Neutrophil (primary cell): Measurements from ENCODE around the gene MICOS13.
"Not testable (repeated sequence)": the region's sequence is repeated elsewhere in the genome, so short reads cannot be mapped to it uniquely, and the experiment has no call there.

ENCODE experiments used
- H3K27ac ChIP-seq: fragments of 200-600 bp; sonication (generic); 2 replicates; pipeline ENCODE4 v1.5.1; 2016; ENCODE audit warnings: mild to moderate bottlenecking, moderate library complexity
- H3K27me3 ChIP-seq: fragments of 200-600 bp; sonication (generic); 2 replicates; pipeline ENCODE4 v1.6.0; 2016; ENCODE audit warnings: mild to moderate bottlenecking
- H3K36me3 ChIP-seq: fragments of 200-600 bp; sonication (generic); 2 replicates; pipeline ENCODE4 v1.5.1; 2017
- H3K4me1 ChIP-seq, 2 experiments: fragments of 200-600 bp in 1 of 2; sonication (generic) in 1 of 2; 1 replicate in 1 of 2; 2 replicates in 1 of 2; pipeline versions ENCODE4 v1.5.1 to v1.6.1; 2013 to 2016; ENCODE audit warnings: low read depth in 1 of 2, low read length in 1 of 2, mild to moderate bottlenecking in 1 of 2, moderate library complexity in 1 of 2; ENCODE audit not compliant: control insufficient read depth in 1 of 2, insufficient read depth in 1 of 2
- H3K4me3 ChIP-seq, 2 experiments: fragments of 200-600 bp in 1 of 2; sonication (generic) in 1 of 2; 1 replicate in 1 of 2; 2 replicates in 1 of 2; pipeline ENCODE4 v1.5.1; 2013 to 2016; ENCODE audit warnings: low read depth in 1 of 2, low read length in 1 of 2, mild to moderate bottlenecking in 1 of 2, moderate library complexity in 1 of 2
- H3K9me3 ChIP-seq: fragments of 200-600 bp; sonication (generic); 2 replicates; pipeline ENCODE4 v1.5.1; 2016
- CTCF ChIP-seq: fragments of 200-600 bp; sonication (generic); IDR thresholded peaks from 2 replicates; pipeline ENCODE4 v1.5.1; 2016; ENCODE audit warnings: antibody characterized with exemption

The MICOS13 gene

GRCh38 chr19:5703819-5704818, 23.8 kb upstream of the MICOS13 start:
- no peaks in the 10 kb centered on the region for H3K27me3 ChIP-seq
- H3K36me3 ChIP-seq = peaks cover 66% of the 10 kb centered on the region
- H3K9me3 ChIP-seq = no peaks in the 10 kb centered on the region
- no peak for TF ChIP-seq CTCF
- H3K4me1 ChIP-seq = no peaks in the 10 kb centered on the region
- no peak overlapping the region for H3K27ac ChIP-seq
- H3K4me3 ChIP-seq = no peak overlapping the region

GRCh38 chr19:5702053-5702410, 21.7 kb upstream of the MICOS13 start:
- H3K27ac ChIP-seq, H3K27me3 ChIP-seq, H3K4me3 ChIP-seq, H3K4me1 ChIP-seq, H3K9me3 ChIP-seq: not testable (repeated sequence)
- H3K36me3 ChIP-seq = peaks cover 68% of the 10 kb centered on the region

- TF ChIP-seq CTCF = no peak
- Histone ChIP-seq H3K4me3 (no peak overlapping the region), H3K27ac (no peak overlapping the region), H3K27me3 (no peaks in the 10 kb centered on the region), H3K36me3 (peaks cover 68% of the 10 kb centered on the region), H3K9me3 (no peaks in the 10 kb centered on the region), H3K4me1 (no peaks in the 10 kb centered on the region)
Observed at GRCh38 chr19:5700455-5701092, 20.3 kb upstream of the MICOS13 start.

- TF ChIP-seq CTCF = no peak
- Histone ChIP-seq H3K27me3 (no peaks in the 10 kb centered on the region), H3K36me3 (peaks cover 74% of the 10 kb centered on the region), H3K9me3 (no peaks in the 10 kb centered on the region), H3K4me1 (no peaks in the 10 kb centered on the region), H3K27ac (no peak overlapping the region), H3K4me3 (no peak overlapping the region)
Observed at GRCh38 chr19:5698635-5699422, 18.5 kb upstream of the MICOS13 start.

- no peak for TF ChIP-seq CTCF
- peaks cover 74% of the 10 kb centered on the region for H3K36me3 ChIP-seq
- no peaks in the 10 kb centered on the region for H3K4me1 ChIP-seq
- no peaks in the 10 kb centered on the region for H3K27me3 ChIP-seq
- no peak overlapping the region for H3K27ac ChIP-seq
- no peaks in the 10 kb centered on the region for H3K9me3 ChIP-seq
- no peak overlapping the region for H3K4me3 ChIP-seq
Observed at GRCh38 chr19:5697890-5698634, 17.7 kb upstream of the MICOS13 start.
